Measurements from ENCODE around the gene ETFA.
"Not testable (repeated sequence)": the region's sequence is repeated elsewhere in the genome, so short reads cannot be mapped to it uniquely, and the experiment has no call there.

ETFA gene

GRCh38 chr15:76324066-76324465 is 12.8 kb upstream of the ETFA start:
- DNase-seq: no peak

- DNase-seq: no peak
Observed at GRCh38 chr15:76321602-76322001, 10.3 kb upstream of the ETFA start.

- no peak for DNase-seq
Observed at GRCh38 chr15:76321171-76321570, 9.9 kb upstream of the ETFA start.

GRCh38 chr15:76320012-76320411 is 8.7 kb upstream of the ETFA start:
- no peak for DNase-seq

- no peak for DNase-seq
Observed at GRCh38 chr15:76313731-76314130, 2.5 kb upstream of the ETFA start.

DNA sequence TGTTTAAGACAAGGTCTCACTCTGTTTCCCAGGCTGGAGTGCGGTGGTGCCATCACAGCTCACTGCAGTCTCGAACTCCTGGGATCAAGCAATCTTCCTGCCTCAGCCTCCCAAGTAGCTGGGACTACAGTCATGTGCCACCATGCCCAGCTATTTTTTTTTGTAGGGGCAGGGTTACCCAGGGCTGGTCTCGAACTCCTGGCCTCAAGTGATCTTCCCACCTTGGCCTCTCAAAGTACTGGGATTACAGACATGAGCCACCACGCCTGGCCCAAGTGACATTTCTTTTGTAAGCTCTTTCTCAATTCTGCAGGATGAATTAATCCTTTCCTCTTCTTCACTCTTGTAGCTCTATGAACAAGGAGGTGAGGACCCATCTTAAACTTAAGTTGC is 1.9 kb upstream of the ETFA start:
- DNase-seq: not testable (repeated sequence)

- no peak for DNase-seq
Observed at GRCh38 chr15:76312540-76313174, 1.4 kb upstream of the ETFA start.

DNA sequence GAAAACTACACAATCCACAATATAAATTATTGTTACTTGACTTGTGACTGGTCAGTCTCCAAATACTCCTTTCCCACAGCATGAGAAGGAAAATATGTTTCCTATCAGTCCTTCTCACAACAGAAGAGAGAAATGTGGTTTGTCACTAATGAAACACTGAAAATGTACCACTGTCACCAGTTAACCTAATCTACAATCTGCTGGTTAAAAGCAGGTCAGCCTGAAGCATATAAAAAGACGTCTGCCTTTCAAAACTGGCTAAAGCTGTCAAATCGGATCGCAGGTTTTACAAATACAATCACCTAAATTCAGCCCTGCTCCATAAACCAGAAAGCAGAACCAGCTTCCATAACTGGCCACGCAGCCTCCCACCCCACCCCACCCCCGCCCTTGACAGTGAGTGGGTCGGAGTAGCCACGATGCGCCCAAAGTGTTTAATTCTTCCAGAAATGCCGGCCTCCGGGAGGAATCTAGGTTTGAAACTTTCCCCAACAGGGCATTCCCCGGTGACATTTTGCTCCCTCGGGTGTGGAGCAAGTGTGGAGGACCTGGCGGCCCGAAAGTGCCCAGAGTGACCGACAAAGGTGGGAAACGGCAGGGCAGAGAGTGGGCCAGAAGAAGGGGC is 682 bp downstream of the ETFA start:
- no peak for DNase-seq

GRCh38 chr15:76309601-76310330 is 1.5 kb downstream of the ETFA start:
- DNase-seq: no peak

DNA sequence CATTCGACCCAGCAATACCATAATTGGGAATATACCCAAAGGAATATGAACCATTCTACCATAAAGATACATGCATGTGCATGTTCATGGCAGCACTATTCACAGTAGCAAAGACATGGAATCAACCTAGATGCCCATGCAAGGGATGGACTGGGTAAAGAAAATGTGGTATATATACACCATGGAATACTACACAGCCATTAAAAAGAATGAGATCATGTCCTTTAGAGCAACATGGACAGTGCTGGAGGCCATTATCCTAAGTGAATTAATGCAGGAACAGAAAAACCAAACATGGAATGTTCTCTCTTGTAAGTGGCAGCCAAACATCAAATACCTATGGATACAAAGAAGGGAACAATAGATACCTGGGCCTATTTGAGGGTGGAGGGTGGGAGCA is 7.4 kb downstream of the ETFA start:
- DNase-seq: no peak

DNA sequence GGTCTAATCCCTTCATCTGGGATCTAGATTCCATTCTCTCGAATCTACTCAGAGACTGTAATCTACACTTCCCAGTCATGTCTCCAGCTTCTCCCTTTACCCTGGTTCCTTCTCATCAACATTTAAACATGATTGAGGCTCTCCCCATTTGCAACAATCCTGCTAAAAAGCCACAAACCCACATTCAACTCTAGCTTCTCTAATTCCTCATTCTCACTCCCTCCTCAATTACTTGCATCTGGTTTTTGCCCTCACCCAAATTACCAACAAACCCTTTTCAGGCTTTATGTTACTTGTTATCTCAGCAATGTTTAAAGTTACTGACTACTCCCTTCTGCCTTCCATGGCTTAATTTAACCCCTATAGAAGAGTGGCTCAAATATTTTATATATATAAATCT is 11.5 kb downstream of the ETFA start:
- DNase-seq: no peak

- no peak for DNase-seq
Observed at GRCh38 chr15:76298986-76299385, 12.3 kb downstream of the ETFA start.

GRCh38 chr15:76297951-76298350 is 13.3 kb downstream of the ETFA start:
- DNase-seq: not testable (repeated sequence)

DNA sequence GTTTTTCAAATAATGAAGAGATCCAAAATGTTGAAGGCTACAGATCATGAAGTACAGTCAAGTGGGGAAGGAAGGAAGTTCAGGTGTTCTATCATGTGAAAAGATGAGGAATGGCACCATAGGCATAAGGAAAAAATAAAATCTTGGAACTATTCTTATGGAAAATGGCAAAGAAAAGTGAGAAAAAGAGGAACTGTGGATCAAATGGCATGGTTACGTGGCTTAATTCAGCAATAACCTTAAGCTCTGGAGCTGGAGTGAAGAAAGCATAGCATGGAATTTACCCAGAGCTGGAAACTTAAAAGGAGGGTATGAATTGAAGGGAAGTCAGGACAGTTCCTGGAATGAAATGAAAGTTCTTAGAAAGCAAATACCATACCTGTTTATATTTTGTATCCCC is 14.4 kb downstream of the ETFA start:
- DNase-seq: no peak

GRCh38 chr15:76294463-76294862 is 16.8 kb downstream of the ETFA start:
- not testable (repeated sequence) for DNase-seq

GRCh38 chr15:76293361-76293760 is 17.9 kb downstream of the ETFA start:
- no peak for DNase-seq

- DNase-seq: no peak
Observed at GRCh38 chr15:76289582-76289981, 21.7 kb downstream of the ETFA start.

GRCh38 chr15:76286271-76286879 is 24.9 kb downstream of the ETFA start:
- no peak for DNase-seq

GRCh38 chr15:76285241-76285825 is 25.9 kb downstream of the ETFA start:
- no peak for DNase-seq

- no peak for DNase-seq
Observed at GRCh38 chr15:76282465-76282864, 28.8 kb downstream of the ETFA start.

DNA sequence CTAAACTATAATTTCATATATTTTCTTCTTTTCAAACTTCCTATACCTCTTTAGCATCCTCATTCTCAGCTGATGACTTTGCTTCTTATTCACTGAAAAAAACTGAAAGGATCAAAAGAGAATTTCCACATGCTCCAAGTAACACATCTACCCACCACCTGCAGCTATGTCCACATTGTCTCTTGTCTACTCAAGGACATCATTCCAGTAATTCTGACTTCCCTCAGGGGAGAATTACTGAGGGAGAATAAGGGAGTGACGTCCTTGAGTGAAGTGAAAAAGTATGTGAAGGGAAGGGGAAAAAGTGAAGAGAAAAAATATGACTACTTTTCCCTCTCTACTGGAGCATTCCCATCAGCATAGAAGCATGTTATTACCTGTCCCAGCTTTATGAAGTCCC is 32.6 kb downstream of the ETFA start:
- no peak for DNase-seq

- no peak for DNase-seq
Observed at GRCh38 chr15:76274821-76275220, 36.4 kb downstream of the ETFA start.

DNA sequence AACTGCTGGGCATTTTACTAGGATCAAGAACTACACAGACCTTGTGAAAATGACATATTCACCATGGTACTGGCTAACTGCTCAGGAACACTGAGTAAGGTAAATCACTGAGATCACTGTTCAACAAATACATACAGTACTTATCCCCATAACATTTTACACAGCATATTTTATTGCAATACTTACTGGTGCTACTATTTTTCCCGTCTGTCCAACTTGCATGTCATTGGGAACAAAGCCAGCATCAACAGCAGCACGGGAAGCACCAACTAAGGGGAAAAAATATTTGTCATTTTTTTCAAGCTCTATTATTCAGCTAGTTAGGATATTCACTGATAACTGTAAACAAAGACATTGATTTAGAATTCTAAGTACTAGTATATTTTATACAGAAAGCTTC is 37.0 kb downstream of the ETFA start:
- no peak for DNase-seq

DNA sequence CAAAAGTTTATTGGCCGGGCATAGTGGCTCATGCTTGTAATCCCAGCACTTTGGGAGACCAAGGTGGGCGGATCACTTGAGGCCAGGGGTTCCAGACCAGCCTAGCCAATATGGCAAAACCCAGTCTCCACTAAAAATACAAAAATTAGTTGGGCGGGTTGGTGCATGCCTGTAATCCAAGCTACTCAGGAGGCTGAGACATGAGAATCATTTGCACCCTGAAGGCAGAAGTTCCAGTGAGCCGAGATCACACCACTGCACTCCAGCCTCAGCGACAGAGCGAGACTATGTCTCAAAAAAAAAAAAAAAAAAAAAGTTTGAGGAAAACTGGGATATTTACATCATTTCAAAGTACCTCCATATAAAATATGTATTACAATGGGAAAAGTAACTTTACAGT is 40.4 kb downstream of the ETFA start:
- DNase-seq: no peak

Data from NCI-H1930 (cell line).